ENCODE measurements around the gene LARP1B.
"Not testable (repeated sequence)": the region's sequence is repeated elsewhere in the genome, so short reads cannot be mapped to it uniquely, and the experiment has no call there.

LARP1B gene

DNA sequence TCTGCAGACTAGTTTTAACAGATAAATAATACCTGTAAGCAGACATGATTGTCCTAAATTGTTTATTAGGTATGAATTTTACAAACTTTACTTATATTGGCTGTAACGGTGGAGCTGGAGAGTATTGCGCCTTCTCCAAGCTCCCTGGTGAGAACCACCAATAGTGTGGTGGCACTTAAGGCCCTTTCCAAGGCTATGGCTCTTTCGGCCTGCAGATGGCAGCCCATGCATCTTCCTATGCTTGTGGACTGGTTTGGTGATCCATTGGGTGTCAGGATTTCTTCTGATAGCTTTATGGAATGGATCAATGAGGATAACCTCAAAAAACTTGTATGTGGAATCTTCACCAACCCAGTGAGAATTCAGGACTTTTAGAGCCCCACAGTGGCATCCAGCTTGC is 7.8 kb downstream of the LARP1B start:
- peak in 1 of 2 donors; percentile 17 for DNase-seq

GRCh38 chr4:128076464-128076863 is 15.4 kb downstream of the LARP1B start:
- Mint-ChIP-seq H3K4me3 (no peak overlapping the region), H3K4me1 (no peaks in the 10 kb centered on the region), H3K27me3 (no peaks in the 10 kb centered on the region), H3K27ac (no peak overlapping the region), H3K9me3 (no peaks in the 10 kb centered on the region)
- DNase-seq (no peak), ATAC-seq (no peak)

More for the DNA sequence above, 7.8 kb downstream of the LARP1B start:
- Mint-ChIP-seq H3K27ac (no peak overlapping the region), H3K4me3 (no peak overlapping the region), H3K4me1 (peaks cover 7% of the 10 kb centered on the region), H3K27me3 (no peaks in the 10 kb centered on the region), H3K9me3 (no peaks in the 10 kb centered on the region)
- ATAC-seq = peak; percentile 72

GRCh38 chr4:128095293-128095692 is 34.2 kb downstream of the LARP1B start:
- not testable (repeated sequence) for H3K27me3 Mint-ChIP-seq, H3K4me3 Mint-ChIP-seq, H3K4me1 Mint-ChIP-seq, H3K9me3 Mint-ChIP-seq, ATAC-seq, H3K27ac Mint-ChIP-seq, DNase-seq

- no peak for ATAC-seq
- Mint-ChIP-seq H3K4me1 (no peaks in the 10 kb centered on the region), H3K4me3 (no peak overlapping the region), H3K27me3 (no peaks in the 10 kb centered on the region), H3K27ac (no peak overlapping the region), H3K9me3 (no peaks in the 10 kb centered on the region)
- DNase-seq = no peak
Measured at GRCh38 chr4:128107766-128108165, 46.7 kb downstream of the LARP1B start.

GRCh38 chr4:128123036-128123435 is 61.9 kb downstream of the LARP1B start:
- Mint-ChIP-seq H3K27me3 (no peaks in the 10 kb centered on the region), H3K4me3 (no peak overlapping the region), H3K4me1 (no peaks in the 10 kb centered on the region), H3K27ac (no peak overlapping the region), H3K9me3 (peaks cover 0 to 4% of the 10 kb centered on the region in 2 donors)
- ATAC-seq (no peak), DNase-seq (no peak)

- Mint-ChIP-seq H3K4me1 (no peaks in the 10 kb centered on the region), H3K27ac (no peak overlapping the region), H3K27me3 (no peaks in the 10 kb centered on the region), H3K9me3 (peaks cover 0 to 9% of the 10 kb centered on the region in 2 donors), H3K4me3 (no peak overlapping the region)
- DNase-seq (no peak), ATAC-seq (no peak)
Measured at GRCh38 chr4:128130621-128131020, 69.5 kb downstream of the LARP1B start.

DNA sequence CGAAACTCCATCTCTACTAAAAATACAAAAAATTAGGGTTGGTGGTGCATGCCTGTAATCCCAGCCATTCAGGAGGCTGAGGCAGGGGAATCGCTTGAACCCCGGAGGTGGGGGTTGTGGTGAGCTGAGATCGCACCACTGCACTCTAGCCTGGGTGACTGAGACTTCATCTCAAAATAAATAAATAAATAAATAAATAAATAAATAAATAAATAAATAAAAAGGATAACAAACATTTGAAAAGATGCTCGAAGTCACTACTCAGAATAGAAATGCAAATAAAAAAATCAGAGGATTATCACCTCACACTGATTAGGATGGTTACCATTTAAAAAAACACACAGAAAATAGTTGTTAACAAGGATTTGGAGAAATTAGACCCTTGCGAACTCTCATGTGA is 73.8 kb downstream of the LARP1B start:
- no peak for ATAC-seq
- H3K4me3 Mint-ChIP-seq = no peak overlapping the region
- H3K27me3 Mint-ChIP-seq = no peaks in the 10 kb centered on the region
- no peaks in the 10 kb centered on the region for H3K4me1 Mint-ChIP-seq
- H3K27ac Mint-ChIP-seq = no peak overlapping the region
- H3K9me3 Mint-ChIP-seq = peaks cover 0 to 5% of the 10 kb centered on the region in 2 donors
- DNase-seq = no peak

DNA sequence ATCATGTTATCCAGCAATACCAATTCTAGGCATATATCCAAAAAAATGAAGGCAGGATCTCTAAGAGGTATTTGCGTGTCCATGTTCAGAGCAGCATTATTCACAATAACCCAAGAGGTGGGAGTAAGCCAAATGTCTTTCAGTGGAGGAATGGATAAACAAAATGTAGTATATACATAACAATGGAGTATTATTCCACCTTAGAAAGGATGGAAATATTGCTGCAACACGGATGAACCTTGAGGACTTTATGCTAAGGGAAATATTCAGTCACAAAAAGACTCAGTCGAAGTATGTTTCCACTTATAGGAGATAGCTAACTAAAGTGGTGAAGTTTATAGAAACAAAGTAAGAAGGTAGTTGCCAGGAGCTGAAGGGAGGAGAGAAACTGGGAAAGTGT is 74.3 kb downstream of the LARP1B start:
- ATAC-seq = no peak
- no peaks in the 10 kb centered on the region for H3K27me3 Mint-ChIP-seq
- peaks cover 0 to 5% of the 10 kb centered on the region in 2 donors for H3K9me3 Mint-ChIP-seq
- H3K4me3 Mint-ChIP-seq = no peak overlapping the region
- no peaks in the 10 kb centered on the region for H3K4me1 Mint-ChIP-seq
- no peak overlapping the region for H3K27ac Mint-ChIP-seq
- no peak for DNase-seq

GRCh38 chr4:128141866-128142265 is 80.8 kb downstream of the LARP1B start:
- H3K27me3 Mint-ChIP-seq = no peaks in the 10 kb centered on the region
- no peaks in the 10 kb centered on the region for H3K4me1 Mint-ChIP-seq
- H3K4me3 Mint-ChIP-seq = no peak overlapping the region
- DNase-seq (no peak), ATAC-seq (no peak)
- peaks cover 11 to 37% of the 10 kb centered on the region in 2 donors for H3K9me3 Mint-ChIP-seq
- no peak overlapping the region for H3K27ac Mint-ChIP-seq

DNA sequence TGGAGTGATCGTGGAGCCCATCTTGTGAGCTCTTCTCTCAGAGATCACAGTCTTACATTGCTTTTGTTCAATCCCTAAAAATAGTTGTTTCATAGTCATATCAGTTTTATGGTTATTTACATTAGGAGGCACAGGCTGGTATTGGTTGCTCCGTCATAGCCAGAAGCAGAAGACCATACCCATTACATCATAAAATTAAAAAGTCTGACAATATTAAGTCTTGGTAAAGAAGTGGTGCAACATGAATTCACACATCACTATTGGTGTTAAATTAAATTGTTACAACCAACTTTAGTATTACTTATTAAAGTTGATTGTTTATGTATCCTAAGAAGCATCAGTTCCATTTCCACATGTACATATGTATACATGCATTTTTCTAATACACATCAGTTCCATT is 84.6 kb downstream of the LARP1B start:
- ATAC-seq = no peak
- DNase-seq = no peak
- no peaks in the 10 kb centered on the region for H3K27me3 Mint-ChIP-seq

DNA sequence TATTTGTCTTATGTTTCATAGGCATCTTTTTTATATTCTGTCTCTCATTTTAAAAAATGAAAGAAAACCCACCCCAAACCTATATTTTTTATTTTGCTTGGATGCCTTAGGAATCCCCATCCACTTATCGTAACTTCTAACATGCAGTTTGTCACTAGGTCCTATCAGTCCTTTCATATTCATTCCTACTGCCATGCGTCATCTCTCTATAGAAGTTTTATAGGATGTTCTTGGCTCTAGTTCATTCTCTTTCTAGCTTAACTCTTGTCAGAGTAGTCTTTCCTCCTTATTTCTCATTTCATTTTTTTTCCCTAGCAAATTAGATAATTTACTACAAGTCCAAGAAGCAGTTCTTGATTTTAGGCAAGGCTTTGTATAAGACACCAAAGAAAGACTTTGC is 92.7 kb downstream of the LARP1B start:
- no peaks in the 10 kb centered on the region for H3K27me3 Mint-ChIP-seq
- no peaks in the 10 kb centered on the region for H3K4me1 Mint-ChIP-seq
- no peak for DNase-seq
- no peak overlapping the region for H3K27ac Mint-ChIP-seq
- H3K4me3 Mint-ChIP-seq = no peak overlapping the region
- peaks cover 0 to 8% of the 10 kb centered on the region in 2 donors for H3K9me3 Mint-ChIP-seq
- ATAC-seq = no peak

More for the DNA sequence above, 84.6 kb downstream of the LARP1B start:
- no peaks in the 10 kb centered on the region for H3K4me1 Mint-ChIP-seq
- no peak overlapping the region for H3K27ac Mint-ChIP-seq
- no peak overlapping the region for H3K4me3 Mint-ChIP-seq
- H3K9me3 Mint-ChIP-seq = peaks cover 11 to 37% of the 10 kb centered on the region in 2 donors

DNA sequence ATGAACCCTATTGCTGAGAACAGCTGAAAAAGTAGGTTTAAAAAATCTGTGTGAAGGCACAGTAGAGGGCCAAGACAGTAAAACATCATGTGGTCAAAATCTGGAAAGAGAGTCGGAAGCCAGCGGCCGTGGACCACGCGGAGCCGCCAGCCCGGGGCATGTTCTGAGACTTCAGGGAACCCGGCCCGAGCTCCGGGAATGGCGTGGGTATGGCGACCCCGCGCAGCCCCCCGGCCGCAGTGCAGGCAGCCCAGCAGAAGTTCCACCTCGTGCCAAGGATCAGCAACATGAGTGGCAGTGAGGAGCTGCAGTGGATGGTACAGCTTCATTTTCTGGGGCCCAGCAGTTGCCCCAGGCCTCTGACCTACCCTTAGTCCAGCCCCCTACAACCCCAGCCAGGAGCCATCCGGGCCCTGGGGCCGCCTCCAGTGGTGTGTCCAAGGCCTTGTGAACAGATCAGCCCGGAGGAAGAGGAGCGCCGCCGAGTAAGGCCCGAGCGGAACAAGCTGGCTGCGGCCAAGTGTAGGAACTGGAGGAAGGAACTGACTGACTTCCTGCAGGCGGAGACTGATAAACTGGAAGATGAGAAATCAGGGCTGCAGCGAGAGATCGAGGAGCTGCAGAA is 94.2 kb downstream of the LARP1B start:
- no peak overlapping the region for H3K27ac Mint-ChIP-seq
- H3K4me3 Mint-ChIP-seq = no peak overlapping the region
- no peaks in the 10 kb centered on the region for H3K4me1 Mint-ChIP-seq
- ATAC-seq (no peak), DNase-seq (no peak)
- H3K27me3 Mint-ChIP-seq = no peaks in the 10 kb centered on the region
- peaks cover 0 to 8% of the 10 kb centered on the region in 2 donors for H3K9me3 Mint-ChIP-seq

DNA sequence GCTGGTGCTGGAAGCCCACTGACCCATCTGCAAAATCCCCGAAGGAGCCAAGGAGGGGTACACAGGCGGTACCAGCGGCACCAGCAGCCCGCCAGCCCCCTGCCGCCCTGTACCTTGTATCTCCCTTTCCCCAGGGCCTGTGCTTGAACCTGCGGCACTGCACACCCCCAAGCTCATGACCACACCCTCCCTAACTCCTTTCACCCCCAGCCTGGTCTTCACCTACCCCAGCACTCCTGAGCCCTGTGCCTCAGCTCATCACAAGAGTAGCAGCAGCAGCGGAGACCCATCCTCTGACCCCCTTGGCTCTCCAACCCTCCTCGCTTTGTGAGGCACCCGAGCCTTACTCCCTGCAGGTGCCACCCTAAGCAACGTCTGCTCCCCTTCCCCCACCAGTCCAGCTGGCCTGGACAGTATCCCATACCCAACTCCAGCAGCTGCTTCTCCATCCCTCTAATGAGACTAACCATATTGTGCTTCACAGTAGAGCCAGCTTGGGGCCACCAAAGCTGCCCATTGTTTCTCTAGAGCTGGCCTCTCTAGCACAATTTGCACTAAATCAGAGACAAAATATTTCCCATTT is 94.9 kb downstream of the LARP1B start:
- H3K9me3 Mint-ChIP-seq = peaks cover 0 to 8% of the 10 kb centered on the region in 2 donors
- peak overlapping the region in 1 of 2 donors; percentile 4 for H3K27ac Mint-ChIP-seq
- H3K4me3 Mint-ChIP-seq = no peak overlapping the region
- H3K27me3 Mint-ChIP-seq = no peaks in the 10 kb centered on the region
- no peaks in the 10 kb centered on the region for H3K4me1 Mint-ChIP-seq
- no peak for DNase-seq
- ATAC-seq = no peak

GRCh38 chr4:128156472-128156871 is 95.4 kb downstream of the LARP1B start:
- not testable (repeated sequence) for ATAC-seq, H3K4me3 Mint-ChIP-seq, DNase-seq, H3K4me1 Mint-ChIP-seq, H3K27ac Mint-ChIP-seq, H3K9me3 Mint-ChIP-seq, H3K27me3 Mint-ChIP-seq

DNA sequence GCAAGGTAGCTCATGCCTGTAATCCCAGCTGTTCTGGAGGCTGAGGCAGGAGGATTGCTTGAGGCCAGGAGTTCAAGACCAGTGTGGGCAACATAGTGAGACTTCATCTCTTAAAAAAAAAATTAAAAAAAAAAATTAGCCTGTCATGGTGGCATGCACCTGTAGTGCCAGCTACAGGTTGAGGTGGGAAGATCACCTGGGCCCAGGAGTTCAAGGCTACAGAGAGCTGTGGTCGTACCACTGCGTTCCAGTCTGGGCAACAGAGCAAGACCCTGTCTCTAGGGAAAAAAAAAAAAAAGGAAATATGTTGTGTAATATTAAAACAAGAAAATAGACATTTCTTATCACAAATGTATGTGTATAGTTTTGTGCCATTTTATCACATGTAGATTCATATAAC is 97.8 kb downstream of the LARP1B start:
- H3K27ac Mint-ChIP-seq = no peak overlapping the region

DNA sequence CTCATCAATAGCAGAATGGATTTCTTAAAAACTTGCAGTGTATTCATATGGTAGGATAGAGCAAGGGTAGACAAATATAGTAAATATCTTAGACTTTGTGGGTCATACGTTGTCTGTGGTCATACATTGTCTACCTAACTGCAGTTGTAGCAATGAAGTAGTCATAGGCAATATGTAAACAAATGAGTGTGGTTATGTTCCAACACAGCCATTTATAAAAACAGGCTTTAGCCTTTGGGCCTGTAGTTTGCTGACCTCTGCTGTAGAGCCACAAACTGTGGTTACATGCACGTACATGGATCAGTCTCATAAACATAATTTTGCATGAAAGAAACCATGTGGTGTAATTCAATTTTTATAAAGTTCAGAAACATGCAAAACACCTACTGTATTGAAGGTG is 98.9 kb downstream of the LARP1B start:
- H3K4me1 Mint-ChIP-seq = no peaks in the 10 kb centered on the region
- H3K27me3 Mint-ChIP-seq = no peaks in the 10 kb centered on the region
- no peak overlapping the region for H3K4me3 Mint-ChIP-seq
- no peak overlapping the region for H3K27ac Mint-ChIP-seq
- no peak for DNase-seq
- peaks cover 0 to 8% of the 10 kb centered on the region in 2 donors for H3K9me3 Mint-ChIP-seq
- ATAC-seq = no peak

More for the DNA sequence above, 97.8 kb downstream of the LARP1B start:
- peaks cover 0 to 8% of the 10 kb centered on the region in 2 donors for H3K9me3 Mint-ChIP-seq
- ATAC-seq (no peak), DNase-seq (no peak)
- no peak overlapping the region for H3K4me3 Mint-ChIP-seq
- no peaks in the 10 kb centered on the region for H3K27me3 Mint-ChIP-seq
- H3K4me1 Mint-ChIP-seq = no peaks in the 10 kb centered on the region

- H3K4me3 Mint-ChIP-seq = no peak overlapping the region
- H3K9me3 Mint-ChIP-seq = peaks cover 0 to 4% of the 10 kb centered on the region in 2 donors
- no peak for DNase-seq
- no peak overlapping the region for H3K27ac Mint-ChIP-seq
- ATAC-seq = no peak
- H3K27me3 Mint-ChIP-seq = no peaks in the 10 kb centered on the region
- no peaks in the 10 kb centered on the region for H3K4me1 Mint-ChIP-seq
Measured at GRCh38 chr4:128161138-128161537, 100.0 kb downstream of the LARP1B start.
